ENCODE measurements around the gene DLGAP1. TPM values are rescaled to one million over a fixed set of nuclear protein-coding genes. Genes with fewer than 3 reads are reported as not detected.
A peak's percentile ranks its signal among the peaks of the same experiment; 100 is the strongest.

Gene DLGAP1
- total and polyA plus RNA-seq, 2 of the 8 experiments (the other 6 are each of a cell fraction or from before 2014, with no cell fraction given): 11.8 to 16.9 TPM

GRCh38 chr18:3607309-3608098, 847.6 kb downstream of the DLGAP1 start:
- no peak overlapping the region for H3K4me3 ChIP-seq (ENCODE audit: extremely low read depth in 1 of 4, insufficient read depth in 2 of 4, low read depth in 3 of 4, low read length in 4 of 4)
- H2AK5ac ChIP-seq (ENCODE audit: low read depth, low read length): no peak overlapping the region; the same call in 1 of the 2 replicates
- H3K79me2 ChIP-seq (ENCODE audit: control insufficient read depth in 1 of 2, insufficient read depth in 2 of 2, low read length in 2 of 2): peaks cover 4 to 39% of the 10 kb centered on the region in 2 experiments; a peak in 3 of 4 replicates

More at GRCh38 chr18:3607309-3608098, 847.6 kb downstream of the DLGAP1 start:
- Histone ChIP-seq H3K14ac (ENCODE audit: insufficient read length) (no peak overlapping the region), H3K36me3 (ENCODE audit: control insufficient read depth in 2 of 4, insufficient read depth in 4 of 4, low read length in 3 of 4) (peaks cover 0 to 34% (median 8%) of the 10 kb centered on the region in 4 experiments; a peak in 4 of 8 replicates), H3K9me3 (ENCODE audit: insufficient read depth in 2 of 2, low read depth in 1 of 2, low read length in 1 of 2) (no peaks in the 10 kb centered on the region), H2BK12ac (ENCODE audit: low read depth, low read length) (0 out of 2 replicates have a peak overlapping the region, but pooled peaks have one; percentile 2), H3K4me2 (ENCODE audit: insufficient read depth in 1 of 2, low read depth in 2 of 2, low read length in 2 of 2) (peak overlapping the region in 1 of 2 experiments; percentile 20; a peak in 1 of 4 replicates), H4K20me1 (replicated peaks in 1 of 2; ENCODE audit: control insufficient read depth in 1 of 2, insufficient read depth in 2 of 2, low read length in 2 of 2) (no peaks in the 10 kb centered on the region), H3K4me1 (replicated peaks in 1 of 4; ENCODE audit: control insufficient read depth in 3 of 4, insufficient read depth in 4 of 4, low read length in 3 of 4) (peaks cover 3 to 13% (median 7%) of the 10 kb centered on the region in 4 experiments; a peak in 5 of 7 replicates), H3K23ac (ENCODE audit: insufficient read length) (no peak overlapping the region), H2BK120ac (replicated peaks; ENCODE audit: low read depth, low read length) (peak overlapping the region; percentile 48), H3K4ac (replicated peaks; ENCODE audit: insufficient read length, low read depth, low read length) (no peak overlapping the region), H2BK20ac (ENCODE audit: low read length) (no peak overlapping the region), H3K9ac (replicated peaks in 1 of 4; ENCODE audit: extremely low read depth in 1 of 4, low read depth in 3 of 4, low read length in 3 of 4) (no peak overlapping the region), H3K18ac (ENCODE audit: extremely low read depth, low read length) (no peak overlapping the region; the same call in 1 of the 2 replicates), H4K5ac (ENCODE audit: insufficient read length, low read depth, low read length) (peak overlapping the region; percentile 1), H4K91ac (replicated peaks; ENCODE audit: insufficient read length, low read length) (peak overlapping the region; percentile 31), H3K23me2 (ENCODE audit: low read depth, low read length) (peaks cover 20% of the 10 kb centered on the region; the same call in 1 of the 2 replicates), H3K27me3 (replicated peaks in 1 of 4; ENCODE audit: control insufficient read depth in 3 of 4, extremely low read depth in 1 of 4, insufficient read depth in 3 of 4, low read length in 3 of 4) (no peaks in the 10 kb centered on the region), H2BK5ac (ENCODE audit: low read depth, low read length) (no peak overlapping the region; the same call in 1 of the 2 replicates), H3K56ac (replicated peaks; ENCODE audit: insufficient read length, low read depth, low read length) (no peak overlapping the region), H2AFZ (ENCODE audit: low read length) (no peak overlapping the region), H4K8ac (ENCODE audit: extremely low read depth, insufficient read depth, low read length) (no peak overlapping the region), H3K79me1 (ENCODE audit: low read depth, low read length) (no peaks in the 10 kb centered on the region), H2BK15ac (ENCODE audit: low read length) (no peak overlapping the region), H3K27ac (ENCODE audit: low read depth, low read length) (no peak overlapping the region; the same call in 1 of the 2 replicates)
- TF ChIP-seq ASH2L (IDR thresholded peaks at IDR 0.05; ENCODE audit: low read length): no peak
- no peak for TF ChIP-seq SIRT6 (IDR thresholded peaks at IDR 0.05; ENCODE audit: low read length)
- no peak for TF ChIP-seq SIX5 (IDR thresholded peaks at IDR 0.05; ENCODE audit: low read depth, low read length)
- no peak for TF ChIP-seq JUND (IDR thresholded peaks at IDR 0.05; ENCODE audit: low read length)
- TF ChIP-seq TAF7 (optimal IDR thresholded peaks at IDR 0.05; ENCODE audit: borderline replicate concordance, low read depth, low read length): peak; percentile 50
- TF ChIP-seq POLR2A (IDR thresholded peaks at IDR 0.05; ENCODE audit: control extremely low read depth in 1 of 2, low read depth in 2 of 2, low read length in 2 of 2): 0 out of 3 replicates have a peak, but pooled peaks of 1 of the 2 experiments have one; percentile 16
- no peak for TF ChIP-seq SAP30 (IDR thresholded peaks at IDR 0.05; ENCODE audit: insufficient read depth, insufficient replicate concordance, low read length)
- TF ChIP-seq, protein P1, sequence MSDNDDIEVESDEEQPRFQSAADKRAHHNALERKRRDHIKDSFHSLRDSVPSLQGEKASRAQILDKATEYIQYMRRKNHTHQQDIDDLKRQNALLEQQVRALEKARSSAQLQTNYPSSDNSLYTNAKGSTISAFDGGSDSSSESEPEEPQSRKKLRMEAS (IDR thresholded peaks at IDR 0.05): no peak
- DNase-seq (ENCODE audit: low read depth in 1 of 2, low spot score in 2 of 2) (no peak), FAIRE-seq (no peak)
- POLR2A ChIA-PET (ENCODE audit: partially characterized antibody): interaction anchor here (0.7 to 4.9 kb wide), 11 partner anchors 7 to 311 kb away, joined by 3 to 32 read pairs (median 5); no protein-coding TSS in a partner anchor
- CTCF ChIA-PET (ENCODE audit: partially characterized antibody): interaction anchor here (0.6 to 2.8 kb wide), 9 partner anchors 9 to 160 kb away, joined by 3 to 22 read pairs (median 4); no protein-coding TSS in a partner anchor
- whole genome bisulfite sequencing, 2 experiments (ENCODE audit: extremely low coverage in 1 of 2, insufficient coverage in 1 of 2, insufficient read length in 1 of 2, insufficient replicate concordance in 2 of 2, low coverage in 1 of 2, low lambda C conversion rate in 2 of 2, missing lambda C conversion rate in 1 of 2): 84% methylated on average over 8 of the region's 8 CpGs; no CpG with 5 or more reads in 1 of the 2 experiments
